WERI-Rb-1 (cell line): ENCODE data around the gene AFAP1.
A peak's percentile ranks its signal among the peaks of the same experiment; 100 is the strongest.

Experiments
- DNase-seq: peaks from one replicate; pipeline ENCODE4 v3.0.0-alpha.2; 2020
- H3K27ac ChIP-seq: fragments of 250-450 bp; sonication (Bioruptor Pico); 2 replicates; pipeline ENCODE4 v1.5.1; 2020; ENCODE audit warnings: mild to moderate bottlenecking, moderate library complexity
- H3K27me3 ChIP-seq: fragments of 250-450 bp; sonication (Bioruptor Pico); 2 replicates; pipeline ENCODE4 v1.5.1; 2021; ENCODE audit warnings: mild to moderate bottlenecking, low read depth, moderate library complexity; ENCODE audit not compliant: insufficient read depth, severe bottlenecking
- H3K36me3 ChIP-seq: fragments of 250-450 bp; sonication (Bioruptor Pico); 2 replicates; pipeline ENCODE4 v1.5.1; 2020; ENCODE audit warnings: mild to moderate bottlenecking, moderate library complexity
- H3K4me3 ChIP-seq: 2 replicates; pipeline ENCODE4 v1.5.1; 2011; ENCODE audit warnings: low read depth, mild to moderate bottlenecking, control low read depth, low read length
- H3K9me3 ChIP-seq: fragments of 250-450 bp; sonication (Bioruptor Pico); 2 replicates; pipeline ENCODE4 v1.5.1; 2021; ENCODE audit warnings: mild to moderate bottlenecking, moderate library complexity; ENCODE audit not compliant: severe bottlenecking
- TF ChIP-seq, protein P1 (sequence below): IDR thresholded peaks from 2 replicates; pipeline ENCODE4 v1.5.1; 2011; ENCODE audit warnings: low read depth, mild to moderate bottlenecking, control low read depth, inconsistent platforms, low read length

Gene AFAP1

DNA sequence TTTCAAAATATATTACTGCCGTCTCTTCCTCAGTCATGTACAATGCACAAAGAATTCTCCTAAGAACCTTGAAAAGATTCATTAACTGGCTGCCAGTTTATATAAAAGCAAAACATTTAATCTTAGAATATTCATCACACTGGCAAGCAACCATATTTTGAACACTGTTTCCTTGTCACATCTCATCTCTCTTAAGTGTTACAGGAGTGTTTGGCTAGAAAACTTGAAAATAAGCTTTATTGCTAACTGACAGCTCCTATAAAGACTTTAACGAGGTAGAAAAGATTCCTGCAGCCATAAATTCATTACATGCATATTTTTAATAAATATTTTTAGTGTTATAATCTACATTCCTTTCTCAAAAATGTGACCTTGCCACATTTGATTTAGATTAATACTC, 149.6 kb downstream of the AFAP1 start:
- TF ChIP-seq, protein P1, sequence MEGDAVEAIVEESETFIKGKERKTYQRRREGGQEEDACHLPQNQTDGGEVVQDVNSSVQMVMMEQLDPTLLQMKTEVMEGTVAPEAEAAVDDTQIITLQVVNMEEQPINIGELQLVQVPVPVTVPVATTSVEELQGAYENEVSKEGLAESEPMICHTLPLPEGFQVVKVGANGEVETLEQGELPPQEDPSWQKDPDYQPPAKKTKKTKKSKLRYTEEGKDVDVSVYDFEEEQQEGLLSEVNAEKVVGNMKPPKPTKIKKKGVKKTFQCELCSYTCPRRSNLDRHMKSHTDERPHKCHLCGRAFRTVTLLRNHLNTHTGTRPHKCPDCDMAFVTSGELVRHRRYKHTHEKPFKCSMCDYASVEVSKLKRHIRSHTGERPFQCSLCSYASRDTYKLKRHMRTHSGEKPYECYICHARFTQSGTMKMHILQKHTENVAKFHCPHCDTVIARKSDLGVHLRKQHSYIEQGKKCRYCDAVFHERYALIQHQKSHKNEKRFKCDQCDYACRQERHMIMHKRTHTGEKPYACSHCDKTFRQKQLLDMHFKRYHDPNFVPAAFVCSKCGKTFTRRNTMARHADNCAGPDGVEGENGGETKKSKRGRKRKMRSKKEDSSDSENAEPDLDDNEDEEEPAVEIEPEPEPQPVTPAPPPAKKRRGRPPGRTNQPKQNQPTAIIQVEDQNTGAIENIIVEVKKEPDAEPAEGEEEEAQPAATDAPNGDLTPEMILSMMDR, result no peak
- H3K9me3 ChIP-seq, result no peaks in the 10 kb centered on the region
- H3K27ac ChIP-seq, result no peak overlapping the region
- no peak overlapping the region for H3K4me3 ChIP-seq
- DNase-seq, result no peak
- H3K36me3 ChIP-seq, result peaks cover 22% of the 10 kb centered on the region
- H3K27me3 ChIP-seq, result no peaks in the 10 kb centered on the region

DNA sequence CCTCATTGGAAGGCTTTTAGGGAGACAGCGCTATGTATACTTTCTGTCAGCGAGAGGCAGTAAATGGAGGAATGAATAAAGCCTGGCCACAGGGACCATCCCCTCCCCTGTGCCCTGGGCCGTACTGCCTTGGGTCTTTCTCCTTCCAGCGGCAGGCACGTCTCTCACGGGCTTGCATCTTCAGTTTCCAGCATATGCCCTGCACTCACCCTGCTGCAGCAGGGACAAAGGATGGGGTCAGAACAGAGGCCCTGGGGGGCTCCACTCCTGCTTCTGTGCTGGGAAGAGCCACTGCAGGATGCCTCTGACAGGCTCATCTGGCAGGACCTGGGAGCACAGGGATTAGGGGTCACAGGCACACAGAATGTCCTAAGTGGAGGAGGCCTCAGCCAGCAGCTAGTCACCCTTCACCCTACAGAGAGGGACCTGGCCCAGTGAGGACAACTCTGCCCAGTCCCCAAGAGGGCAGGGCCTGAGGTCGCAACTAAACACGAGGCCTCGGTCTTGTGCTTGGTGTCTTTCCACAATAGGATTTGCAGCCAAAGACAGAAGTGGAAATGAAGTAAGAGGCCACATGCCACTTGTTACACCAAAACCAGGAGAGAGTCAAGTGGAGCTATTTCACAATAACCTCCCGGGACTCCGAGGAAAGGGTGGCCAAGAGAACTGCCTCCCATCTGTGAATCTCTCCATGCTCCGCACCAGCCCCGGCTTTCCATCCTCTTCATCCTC, 150.8 kb downstream of the AFAP1 start:
- Histone ChIP-seq H3K36me3 (peaks cover 22% of the 10 kb centered on the region), H3K27ac (no peak overlapping the region), H3K4me3 (no peak overlapping the region), H3K27me3 (no peaks in the 10 kb centered on the region), H3K9me3 (no peaks in the 10 kb centered on the region)
- TF ChIP-seq, protein P1, result no peak
- no peak for DNase-seq

DNA sequence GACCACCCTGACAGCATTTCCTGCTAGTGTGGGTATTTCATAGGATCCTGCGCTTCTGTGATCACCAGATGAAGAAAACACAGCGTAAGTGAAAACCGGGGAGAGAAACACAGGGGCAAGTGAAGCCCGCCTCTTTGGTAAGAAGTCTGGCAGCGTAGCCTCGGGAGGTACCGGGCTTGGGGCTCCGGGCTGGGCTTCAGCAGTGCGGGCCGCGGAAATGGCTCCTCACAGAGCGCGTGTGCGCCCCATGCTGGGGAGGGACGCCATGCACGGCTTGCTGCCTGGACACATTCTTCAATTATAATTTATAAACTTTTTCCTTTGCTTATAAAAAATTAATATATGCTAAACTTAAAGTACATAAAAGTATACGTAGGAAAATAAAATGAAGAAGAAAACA, 151.5 kb downstream of the AFAP1 start:
- H3K9me3 ChIP-seq, result no peaks in the 10 kb centered on the region
- H3K4me3 ChIP-seq, result no peak overlapping the region
- peaks cover 16% of the 10 kb centered on the region for H3K36me3 ChIP-seq
- H3K27me3 ChIP-seq, result no peaks in the 10 kb centered on the region
- H3K27ac ChIP-seq, result no peak overlapping the region
- TF ChIP-seq, protein P1, result 0 out of 2 replicates have a peak, but pooled peaks have one; percentile 16
- DNase-seq, result no peak

DNA sequence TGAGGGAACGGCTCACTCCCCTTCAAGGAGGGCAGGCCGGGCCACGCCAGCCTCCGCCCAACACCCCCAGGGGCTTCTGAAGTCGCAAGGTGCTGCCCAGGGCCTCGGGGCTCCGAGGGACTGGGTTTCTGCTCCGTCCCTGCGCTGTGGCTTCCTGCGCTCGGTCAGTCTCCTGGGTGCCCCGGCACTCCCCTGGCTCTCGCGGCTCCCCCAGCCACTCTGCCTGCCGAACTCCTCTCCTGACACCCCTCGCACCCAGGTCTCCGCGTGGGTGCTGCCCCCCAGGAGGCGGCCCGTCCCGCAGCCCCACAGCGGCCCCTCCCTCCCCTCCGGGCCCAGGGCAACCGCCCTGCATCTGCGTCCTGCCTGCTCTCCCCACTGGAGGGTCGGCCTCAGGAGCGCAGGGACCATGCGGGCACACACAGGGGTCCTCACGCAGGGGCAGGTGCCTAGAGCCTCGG, 151.9 kb downstream of the AFAP1 start:
- Histone ChIP-seq H3K27ac (no peak overlapping the region), H3K4me3 (no peak overlapping the region), H3K27me3 (no peaks in the 10 kb centered on the region), H3K36me3 (peaks cover 13% of the 10 kb centered on the region), H3K9me3 (no peaks in the 10 kb centered on the region)
- TF ChIP-seq, protein P1, result no peak
- no peak for DNase-seq

DNA sequence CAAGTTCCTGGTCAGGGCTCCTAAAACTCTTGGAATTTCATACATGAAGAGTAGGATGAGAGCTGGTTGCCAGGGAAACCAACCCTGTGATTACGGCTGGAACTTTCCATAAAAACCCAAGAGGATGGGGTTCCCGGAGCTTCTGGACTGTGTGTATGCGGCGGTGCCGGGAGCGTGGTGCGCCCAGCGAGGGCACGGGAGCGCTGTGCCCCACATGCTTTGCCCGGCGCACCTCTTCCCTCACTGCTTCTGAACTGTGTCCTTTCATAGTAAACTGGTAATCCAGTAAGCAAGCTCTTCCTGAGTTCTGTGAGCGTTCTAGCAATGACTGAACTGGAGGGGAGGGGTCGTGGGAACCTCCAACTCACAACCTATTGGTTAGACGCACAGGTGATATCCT, 152.6 kb downstream of the AFAP1 start:
- peaks cover 10% of the 10 kb centered on the region for H3K36me3 ChIP-seq
- no peak overlapping the region for H3K4me3 ChIP-seq
- no peak overlapping the region for H3K27ac ChIP-seq
- no peaks in the 10 kb centered on the region for H3K9me3 ChIP-seq
- H3K27me3 ChIP-seq, result no peaks in the 10 kb centered on the region
- DNase-seq, result no peak
- TF ChIP-seq, protein P1, result no peak

DNA sequence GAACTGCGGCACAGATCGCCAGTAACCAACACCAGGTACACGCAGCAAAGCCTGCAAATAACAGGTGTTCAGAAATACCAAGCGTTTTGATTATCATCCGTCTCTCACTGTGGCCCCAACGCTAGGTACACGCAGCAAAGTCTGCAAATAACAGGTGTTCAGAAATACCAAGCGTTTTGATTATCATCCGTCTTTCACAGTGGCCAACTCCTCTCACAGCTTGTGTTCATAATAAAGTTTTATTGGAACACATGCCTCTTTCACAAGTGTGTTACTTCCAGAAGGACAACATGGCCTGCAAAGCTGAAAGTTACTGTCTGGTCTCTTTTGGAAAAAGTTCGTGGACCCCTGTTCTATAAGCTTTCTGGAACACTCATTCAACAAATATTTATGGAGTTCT, 153.1 kb downstream of the AFAP1 start:
- H3K27me3 ChIP-seq, result no peaks in the 10 kb centered on the region
- no peak for DNase-seq
- TF ChIP-seq, protein P1, result no peak
- H3K36me3 ChIP-seq, result peaks cover 7% of the 10 kb centered on the region; the same call in 1 of the 2 replicates
- no peak overlapping the region for H3K27ac ChIP-seq
- H3K4me3 ChIP-seq, result no peak overlapping the region
- H3K9me3 ChIP-seq, result no peaks in the 10 kb centered on the region
